Activated B cell treated with CpG ODN at 0.5 μM for 24 hours (primary cell): ENCODE data around the gene BLOC1S1. TPM values are rescaled to one million over a fixed set of nuclear protein-coding genes. Genes with fewer than 3 reads are reported as not detected.

Experiments
- ATAC-seq: fragments of 200-7000 bp; cut with Tn5 transposase; one replicate; pipeline ENCODE4 v1.10.0; 2021; ENCODE audit warnings: low read depth, mild to moderate bottlenecking, moderate library complexity
- CTCF ChIA-PET: fragments of 350-600 bp; sonication (Branson Sonifier 250); formaldehyde crosslinking; loops from one replicate; lab custom pipeline; 2021; ENCODE audit warnings: antibody characterized with exemption; lab: Charles Lee
- POLR2A ChIA-PET: fragments of 350-600 bp; sonication (Branson Sonifier 250); formaldehyde crosslinking; loops from one replicate; lab custom pipeline; 2021; ENCODE audit warnings: antibody characterized with exemption; lab: Charles Lee
- DNase-seq: peaks from one replicate; pipeline ENCODE4 v3.0.0; 2022
- H3K27ac Mint-ChIP-seq: one replicate; pipeline ENCODE4 v1.8.0; 2020; ENCODE audit warnings: mixed read lengths
- H3K27me3 Mint-ChIP-seq: one replicate; pipeline ENCODE4 v1.8.0; 2021; ENCODE audit warnings: mixed read lengths
- H3K36me3 Mint-ChIP-seq: one replicate; pipeline ENCODE4 v1.8.0; 2021; ENCODE audit warnings: low read depth, mixed read lengths
- H3K4me1 Mint-ChIP-seq: one replicate; pipeline ENCODE4 v1.8.0; 2021; ENCODE audit warnings: mixed read lengths
- H3K4me3 Mint-ChIP-seq: one replicate; pipeline ENCODE4 v1.8.0; 2020; ENCODE audit warnings: mild to moderate bottlenecking, mixed read lengths
- H3K9me3 Mint-ChIP-seq: one replicate; pipeline ENCODE4 v1.8.0; 2020; ENCODE audit warnings: mixed read lengths
- CTCF ChIP-seq: fragments of 200-600 bp; IDR thresholded peaks from one replicate; pipeline ENCODE4 v1.8.0; 2022; ENCODE audit warnings: antibody characterized with exemption, mild to moderate bottlenecking
- intact Hi-C: fragments of 100-400 bp; cut with micrococcal nuclease; formaldehyde crosslinking; loops from one replicate; pipeline ENCODE4 v1.15.1; 2024
- total RNA-seq: library from RNA; stranded (reverse); gene quantifications from 2 replicates; pipeline ENCODE4 v1.2.3, GENCODE V29; 2022

The BLOC1S1 gene
- total RNA-seq, 1 donor from 2014 or later: 91.0 TPM

- H3K4me3 Mint-ChIP-seq: no peak overlapping the region
- DNase-seq (no peak), ATAC-seq (no peak)
- H3K9me3 Mint-ChIP-seq: no peaks in the 10 kb centered on the region
- H3K27me3 Mint-ChIP-seq: peaks cover 8% of the 10 kb centered on the region
- H3K27ac Mint-ChIP-seq: no peak overlapping the region
- no peak for TF ChIP-seq CTCF
- H3K36me3 Mint-ChIP-seq: no peaks in the 10 kb centered on the region
- CTCF ChIA-PET: no interaction called here
- POLR2A ChIA-PET: no interaction called here
- intact Hi-C loops: no loop called here
- H3K4me1 Mint-ChIP-seq: no peaks in the 10 kb centered on the region
These were observed 22.3 kb upstream of the BLOC1S1 start for GRCh38 chr12:55693323-55694187.

GRCh38 chr12:55694188-55694515 lies 21.7 kb upstream of the BLOC1S1 start:
- TF ChIP-seq CTCF: no peak
- CTCF ChIA-PET: no interaction called here
- DNase-seq: no peak
- Mint-ChIP-seq H3K27me3 (peaks cover 8% of the 10 kb centered on the region), H3K27ac (no peak overlapping the region), H3K4me3 (no peak overlapping the region), H3K36me3 (no peaks in the 10 kb centered on the region), H3K9me3 (no peaks in the 10 kb centered on the region), H3K4me1 (no peaks in the 10 kb centered on the region)
- intact Hi-C loops: no loop called here
- POLR2A ChIA-PET: no interaction called here
- ATAC-seq: no peak

GRCh38 chr12:55694651-55695050 lies 21.2 kb upstream of the BLOC1S1 start:
- Mint-ChIP-seq H3K27me3 (peaks cover 8% of the 10 kb centered on the region), H3K27ac (no peak overlapping the region), H3K4me1 (no peaks in the 10 kb centered on the region), H3K36me3 (no peaks in the 10 kb centered on the region), H3K9me3 (no peaks in the 10 kb centered on the region), H3K4me3 (no peak overlapping the region)
- intact Hi-C loops: no loop called here
- TF ChIP-seq CTCF: no peak
- ATAC-seq (no peak), DNase-seq (no peak)
- ChIA-PET CTCF (no interaction called here), POLR2A (no interaction called here)

- no peak overlapping the region for H3K4me3 Mint-ChIP-seq
- ATAC-seq: no peak
- ChIA-PET POLR2A (no interaction called here), CTCF (interaction anchor here (1.5 kb wide), 1 partner anchor 11 kb away, joined by 5 read pairs; no protein-coding TSS in a partner anchor)
- H3K9me3 Mint-ChIP-seq: no peaks in the 10 kb centered on the region
- no peaks in the 10 kb centered on the region for H3K36me3 Mint-ChIP-seq
- H3K4me1 Mint-ChIP-seq: no peaks in the 10 kb centered on the region
- DNase-seq: no peak
- intact Hi-C loops: no loop called here
- H3K27me3 Mint-ChIP-seq: peaks cover 11% of the 10 kb centered on the region
- TF ChIP-seq CTCF: no peak
- no peak overlapping the region for H3K27ac Mint-ChIP-seq
These were observed 20.5 kb upstream of the BLOC1S1 start for GRCh38 chr12:55695349-55695748.

- CTCF ChIA-PET: interaction anchor here (1.5 kb wide), 1 partner anchor 10 kb away, joined by 5 read pairs; no protein-coding TSS in a partner anchor
- intact Hi-C loops: no loop called here
- DNase-seq (no peak), ATAC-seq (no peak)
- Mint-ChIP-seq H3K4me3 (no peak overlapping the region), H3K36me3 (no peaks in the 10 kb centered on the region), H3K9me3 (no peaks in the 10 kb centered on the region), H3K27ac (no peak overlapping the region), H3K4me1 (no peaks in the 10 kb centered on the region), H3K27me3 (peaks cover 11% of the 10 kb centered on the region)
- no peak for TF ChIP-seq CTCF
- POLR2A ChIA-PET: no interaction called here
These were observed 19.7 kb upstream of the BLOC1S1 start for GRCh38 chr12:55696141-55696540.
